HG02970 (cell line): ENCODE results near the gene ZSCAN30.
"Not testable (repeated sequence)": the region's sequence is repeated elsewhere in the genome, so short reads cannot be mapped to it uniquely, and the experiment has no call there.

Source experiments
- ATAC-seq: cut with Tn5 transposase; IDR thresholded peaks from one replicate; pipeline ENCODE4 v1.9.1; 2021; ENCODE audit warnings: mild to moderate bottlenecking, moderate library complexity, moderate number of reproducible peaks; ENCODE audit not compliant: unreplicated experiment, low FRiP score

Gene ZSCAN30

GRCh38 chr18:35240664-35241447 lies 49.2 kb downstream of the ZSCAN30 start, which contains the start of gene ZNF397:
Gene ZNF397 (plus strand): TSS chr18:35241034. CDS start chr18:35242471, 1,437 bp downstream.
- peak; percentile 98 for ATAC-seq

- ATAC-seq: no peak
Measured at GRCh38 chr18:35239314-35239713, 50.7 kb downstream of the ZSCAN30 start.

- no peak for ATAC-seq
Measured at GRCh38 chr18:35236571-35237363, 53.3 kb downstream of the ZSCAN30 start.

GRCh38 chr18:35231052-35231451 lies 59.0 kb downstream of the ZSCAN30 start:
- no peak for ATAC-seq

- ATAC-seq: no peak
Measured at GRCh38 chr18:35227254-35227653, 62.8 kb downstream of the ZSCAN30 start.

- ATAC-seq: no peak
Measured at GRCh38 chr18:35223797-35224196, 66.2 kb downstream of the ZSCAN30 start.

GRCh38 chr18:35220424-35220823 lies 69.6 kb downstream of the ZSCAN30 start:
- ATAC-seq: no peak

- ATAC-seq: not testable (repeated sequence)
Measured at GRCh38 chr18:35219331-35219730, 70.7 kb downstream of the ZSCAN30 start.

- not testable (repeated sequence) for ATAC-seq
Measured at GRCh38 chr18:35216611-35217010, 73.4 kb downstream of the ZSCAN30 start.

- no peak for ATAC-seq
Measured at GRCh38 chr18:35215026-35215425, 75.0 kb downstream of the ZSCAN30 start.

GRCh38 chr18:35205746-35206458 lies 84.1 kb downstream of the ZSCAN30 start:
- ATAC-seq: not testable (repeated sequence)

- ATAC-seq: no peak
Measured at GRCh38 chr18:35205199-35205712, 84.8 kb downstream of the ZSCAN30 start.

GRCh38 chr18:35203067-35203466 lies 87.0 kb downstream of the ZSCAN30 start:
- ATAC-seq: no peak

GRCh38 chr18:35201256-35201931 lies 88.6 kb downstream of the ZSCAN30 start:
- ATAC-seq: no peak
